Measurements from ENCODE around the gene RTP4.
"Not testable (repeated sequence)": the region's sequence is repeated elsewhere in the genome, so short reads cannot be mapped to it uniquely, and the experiment has no call there.

- TF ChIP-seq CTCF, POLR2A (IDR thresholded peaks at IDR 0.05): not testable (repeated sequence)
Observed at GRCh38 chr3:187411991-187412781, 44.0 kb downstream of the RTP4 start.

Measured in lower leg skin (tissue), 3 donors.